GM21619 (cell line): ENCODE data around the gene ECHS1.
"Not testable (repeated sequence)": the region's sequence is repeated elsewhere in the genome, so short reads cannot be mapped to it uniquely, and the experiment has no call there.

Experiments
- ATAC-seq: cut with Tn5 transposase; IDR thresholded peaks from one replicate; pipeline ENCODE4 v1.9.1; 2021; ENCODE audit not compliant: unreplicated experiment

The ECHS1 gene

DNA sequence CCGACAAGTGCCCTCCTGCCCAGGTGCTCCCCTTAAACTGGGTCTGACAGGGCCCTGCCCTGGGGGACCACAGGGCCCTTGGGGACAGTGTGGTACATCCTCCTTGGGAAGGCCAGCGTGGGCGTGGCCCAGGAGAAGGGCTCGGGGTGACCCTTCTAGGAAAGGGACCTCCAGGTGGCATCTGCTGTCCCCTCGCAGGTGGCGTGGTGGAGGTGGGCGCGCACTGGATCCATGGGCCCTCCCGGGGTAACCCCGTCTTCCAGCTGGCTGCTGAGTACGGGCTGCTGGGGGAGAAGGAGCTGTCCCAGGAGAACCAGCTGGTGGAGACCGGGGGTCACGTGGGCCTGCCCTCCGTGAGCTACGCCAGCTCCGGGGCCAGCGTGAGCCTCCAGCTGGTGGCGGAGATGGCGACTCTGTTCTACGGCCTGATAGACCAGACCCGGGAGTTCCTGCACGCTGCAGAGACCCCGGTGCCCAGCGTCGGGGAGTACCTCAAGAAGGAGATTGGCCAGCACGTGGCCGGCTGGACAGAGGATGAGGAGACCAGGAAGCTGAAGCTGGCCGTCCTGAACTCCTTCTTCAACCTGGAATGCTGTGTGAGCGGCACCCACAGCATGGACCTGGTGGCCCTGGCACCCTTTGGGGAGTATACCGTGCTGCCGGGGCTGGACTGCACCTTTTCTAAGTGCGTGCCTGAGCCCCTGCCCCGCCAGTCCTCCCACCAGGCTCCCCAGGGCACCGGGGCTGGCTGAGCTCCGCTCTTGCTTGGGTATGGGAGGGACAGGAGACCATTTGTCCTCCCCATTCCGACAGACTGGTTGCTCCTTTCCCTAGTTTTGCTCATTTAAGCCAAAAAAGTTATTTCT is 6.9 kb upstream of the ECHS1 start:
- no peak for ATAC-seq

DNA sequence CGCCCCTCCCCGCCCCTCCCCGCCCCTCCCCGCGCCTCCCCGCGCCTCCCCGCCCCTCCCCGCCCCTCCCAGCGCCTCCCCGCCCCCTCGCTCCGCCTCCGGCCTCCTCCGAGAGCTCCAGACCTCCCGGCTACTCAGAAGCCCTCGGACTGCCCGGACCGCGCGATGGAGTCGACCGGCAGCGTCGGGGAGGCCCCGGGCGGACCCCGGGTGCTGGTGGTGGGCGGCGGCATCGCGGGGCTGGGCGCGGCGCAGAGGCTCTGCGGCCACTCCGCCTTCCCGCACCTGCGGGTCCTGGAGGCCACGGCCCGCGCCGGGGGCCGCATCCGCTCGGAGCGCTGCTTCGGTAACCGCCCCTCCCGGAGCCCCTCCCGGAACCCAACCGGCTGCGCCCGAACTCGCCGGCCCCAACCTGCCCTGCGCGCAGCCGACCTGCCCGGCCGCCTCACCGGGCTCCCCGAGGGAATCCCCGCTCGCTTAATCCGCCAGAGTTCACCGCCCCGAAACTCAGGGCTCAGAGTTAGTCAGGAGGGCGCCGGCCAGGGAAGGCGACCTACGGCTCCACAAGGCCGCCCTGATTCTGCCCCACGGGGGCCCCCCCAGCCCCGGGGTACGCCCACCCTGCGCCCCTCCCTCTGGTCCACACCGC is 6.1 kb upstream of the ECHS1 start, which contains the start of gene PAOX:
Gene PAOX (plus strand): TSS at position 111 of the 649 bp plus-strand sequence. CDS start 55 bp downstream, at position 166.
- ATAC-seq, result peak; percentile 55

DNA sequence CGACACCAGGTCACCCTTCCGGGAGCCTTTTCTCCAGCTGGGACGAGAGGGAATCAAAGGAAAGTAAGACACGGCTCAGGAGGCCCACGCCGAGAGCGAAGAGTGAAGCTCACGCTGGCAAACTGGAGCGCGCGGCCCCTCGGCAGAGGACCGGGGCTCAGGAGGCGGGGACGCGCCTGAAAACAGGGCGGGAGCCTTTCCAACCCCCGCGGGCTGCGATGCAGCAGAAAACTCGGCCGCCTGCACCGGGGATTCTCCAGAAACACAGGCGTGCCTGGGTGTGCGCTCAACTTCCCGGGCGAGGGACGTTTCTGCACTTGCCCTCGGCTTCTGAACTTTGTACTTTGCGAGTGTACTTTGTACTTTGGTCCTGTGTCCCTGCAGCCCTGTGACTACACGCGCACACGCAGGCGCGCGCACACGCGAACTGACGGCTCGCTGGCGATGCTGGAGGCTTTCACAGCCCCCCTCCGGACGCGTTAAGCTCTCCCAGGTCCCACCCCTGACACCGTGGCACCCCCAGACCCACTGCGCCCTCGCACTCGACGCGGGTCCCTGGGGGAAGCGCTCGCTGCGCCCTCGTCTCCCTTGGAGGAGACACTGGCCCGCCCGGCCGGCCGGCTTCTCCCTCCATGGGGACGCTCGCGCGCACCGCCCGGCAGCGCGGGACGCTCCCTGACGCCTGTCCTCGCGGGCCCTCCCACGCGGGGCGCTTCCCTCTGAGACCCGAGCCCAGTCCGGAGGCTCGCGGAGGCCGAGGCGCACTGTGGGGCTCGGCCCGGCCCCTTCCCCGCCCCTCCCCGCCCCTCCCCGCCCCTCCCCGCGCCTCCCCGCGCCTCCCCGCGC is 5.3 kb upstream of the ECHS1 start:
- ATAC-seq, result peak; percentile 34

DNA sequence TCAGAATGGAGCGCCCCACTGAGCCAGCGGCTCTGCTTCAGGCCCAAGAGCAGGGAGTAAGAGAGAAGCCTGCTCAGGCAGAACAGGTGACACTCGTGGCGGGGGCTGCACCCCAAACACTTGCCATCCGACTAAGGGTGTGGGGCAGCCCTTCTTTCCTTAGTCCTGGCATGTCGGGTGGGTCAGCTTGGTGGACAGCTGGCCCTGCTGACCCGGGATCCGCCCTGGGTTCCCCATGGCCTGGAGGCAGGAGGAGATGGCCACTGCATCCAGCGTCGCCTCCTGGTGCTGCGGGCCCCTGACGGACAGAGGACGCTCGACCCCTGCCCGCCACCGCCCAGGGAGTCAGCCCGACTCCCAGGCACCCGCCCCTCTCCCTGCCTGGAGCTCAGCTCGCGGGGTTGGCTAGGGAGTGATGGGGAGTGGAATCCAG is 4.7 kb upstream of the ECHS1 start:
- no peak for ATAC-seq

DNA sequence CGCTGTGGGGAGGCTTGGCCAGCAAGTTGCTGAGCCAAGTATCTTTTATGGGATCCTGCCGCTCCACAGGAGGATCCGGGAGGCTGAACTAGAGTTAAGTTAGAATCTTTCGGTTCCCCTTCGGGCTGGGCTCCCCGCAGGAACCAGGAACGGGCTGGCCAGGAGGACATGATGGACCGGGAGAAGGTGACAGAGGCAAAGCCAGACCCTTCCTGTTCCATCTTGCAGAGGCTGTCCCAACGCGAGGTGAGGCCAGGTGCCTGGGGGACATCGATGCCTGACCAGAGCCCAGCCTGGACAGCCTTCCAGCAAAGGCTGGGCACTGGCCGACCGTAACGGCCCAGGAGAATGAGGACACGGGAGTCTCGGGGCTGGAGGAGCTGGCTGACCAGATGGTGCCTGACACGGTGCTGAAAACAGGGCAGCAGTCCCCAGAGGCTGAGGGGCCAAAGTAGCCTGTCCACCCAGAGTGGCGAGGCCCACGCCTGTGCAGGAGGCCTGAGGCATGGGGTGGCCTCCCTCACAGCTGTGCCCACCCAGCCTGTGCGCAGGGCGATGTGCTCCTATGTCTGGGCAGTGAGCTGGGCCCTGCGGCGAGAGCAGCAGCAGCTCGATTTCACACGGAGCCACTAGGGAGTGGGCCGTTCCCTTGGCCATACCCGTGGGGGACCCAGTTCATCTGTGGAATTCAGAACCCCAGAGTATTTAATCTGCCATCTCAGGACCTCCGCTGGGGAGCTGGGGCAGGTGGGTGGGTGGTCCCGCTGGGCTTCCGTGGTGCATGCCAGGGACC is 4.1 kb upstream of the ECHS1 start:
- no peak for ATAC-seq

DNA sequence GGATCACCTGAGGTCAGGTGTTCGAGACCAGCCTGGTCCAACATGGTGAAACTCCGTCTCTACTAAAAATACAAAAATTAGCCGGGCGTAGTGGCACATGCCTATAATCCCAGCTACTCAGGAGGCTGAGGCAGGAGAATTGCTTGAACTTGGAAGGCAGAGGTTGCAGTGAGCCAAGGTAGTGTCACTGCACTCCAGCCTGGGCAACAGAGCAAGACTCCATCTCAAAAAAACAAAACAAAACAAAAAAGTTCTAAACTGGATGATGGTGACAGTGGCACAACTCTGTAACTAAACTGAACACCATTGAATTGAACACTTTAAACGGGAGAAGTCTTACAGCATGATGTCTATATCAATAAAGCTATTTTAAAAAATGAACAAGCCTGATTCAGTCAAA is 3.0 kb upstream of the ECHS1 start:
- not testable (repeated sequence) for ATAC-seq

DNA sequence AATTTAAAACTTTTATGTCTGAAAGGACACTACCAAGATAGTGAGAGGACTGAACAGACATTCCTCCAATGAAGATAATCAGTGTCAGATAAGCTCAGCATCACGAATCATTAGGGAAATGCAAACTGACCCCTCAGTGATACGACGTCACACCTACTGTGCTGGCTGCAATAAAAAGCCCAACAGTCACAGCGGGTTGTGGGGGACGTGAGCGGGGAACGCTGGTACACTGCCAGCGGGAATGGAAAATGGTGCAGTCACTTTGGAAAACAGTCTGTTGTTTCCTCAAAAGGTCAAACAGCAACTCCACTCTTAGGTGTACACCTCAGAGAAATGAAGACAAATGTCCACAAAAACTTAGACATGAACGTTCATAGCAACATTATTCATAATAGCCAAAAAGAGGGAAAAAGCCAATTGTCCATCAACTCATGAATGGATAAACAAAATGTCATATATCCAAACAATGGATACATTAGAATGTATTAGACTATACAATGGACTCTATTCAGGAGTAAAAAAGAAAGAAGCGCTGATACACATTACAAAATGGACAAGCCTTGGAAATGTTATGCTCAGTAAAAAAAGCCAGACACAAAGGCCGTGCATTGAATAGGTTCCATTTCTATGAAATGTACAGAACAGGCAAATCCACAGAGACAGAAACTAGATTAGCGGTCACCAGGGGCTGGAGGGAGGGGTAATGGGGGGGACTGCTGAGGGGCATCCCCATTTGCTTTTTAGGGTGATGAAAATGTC is 2.4 kb upstream of the ECHS1 start:
- ATAC-seq, result no peak

DNA sequence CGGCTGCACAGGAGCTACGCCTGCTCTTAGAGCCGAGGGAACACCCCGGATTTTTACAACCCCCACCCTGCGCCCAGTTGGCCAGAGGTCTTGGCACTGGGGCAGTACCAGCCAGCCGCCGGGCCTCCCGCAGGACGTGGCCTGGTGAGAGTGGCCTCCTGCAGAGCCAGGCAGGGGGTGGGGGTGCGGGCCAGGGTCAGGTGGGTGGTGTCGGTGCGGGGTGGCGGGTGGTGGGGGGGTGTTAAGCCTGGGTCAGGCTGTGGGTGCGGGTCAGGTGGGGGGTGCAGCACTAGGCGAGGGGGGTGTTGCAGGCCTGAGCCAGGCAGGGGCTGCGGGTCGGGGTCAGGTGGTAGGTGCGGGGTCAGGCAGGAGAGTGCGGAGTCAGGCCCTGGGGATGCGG is 647 bp downstream of the ECHS1 start:
- no peak for ATAC-seq

DNA sequence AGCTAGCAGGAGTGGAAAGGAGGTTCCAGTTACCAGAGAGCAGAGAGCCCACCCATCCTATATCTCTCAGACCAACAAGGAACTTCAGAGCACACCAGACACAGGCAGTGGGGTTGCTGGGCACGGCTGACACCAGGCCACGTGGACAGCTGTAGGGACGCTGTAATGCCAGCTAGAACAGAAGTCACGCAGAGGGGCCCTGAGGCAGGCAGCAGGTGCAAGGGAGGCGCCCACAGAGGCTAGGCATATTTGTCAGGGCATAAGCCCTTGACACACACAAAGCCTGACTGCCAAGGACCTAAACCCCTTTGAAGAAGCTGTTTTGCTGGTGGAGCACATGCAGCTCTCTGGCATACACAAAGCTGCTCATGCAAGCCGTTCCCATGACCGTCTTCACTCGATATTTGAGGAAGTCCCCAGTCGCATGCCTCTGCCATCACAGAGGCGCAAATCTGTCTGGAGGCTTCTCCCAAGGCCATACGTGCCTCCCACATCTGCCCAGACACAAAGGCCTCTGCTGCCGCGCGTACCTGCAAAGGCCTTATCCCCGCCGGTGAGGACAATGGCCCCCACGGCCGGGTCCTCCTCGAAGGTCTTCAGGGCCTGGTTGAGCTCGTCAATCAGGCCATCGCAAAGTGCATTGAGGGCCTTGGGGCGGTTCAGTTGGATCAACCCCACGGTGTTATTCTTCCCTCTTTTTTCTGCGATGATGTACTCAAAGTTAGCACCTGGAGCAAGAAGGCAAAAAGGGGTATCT is 2.9 kb downstream of the ECHS1 start:
- no peak for ATAC-seq

DNA sequence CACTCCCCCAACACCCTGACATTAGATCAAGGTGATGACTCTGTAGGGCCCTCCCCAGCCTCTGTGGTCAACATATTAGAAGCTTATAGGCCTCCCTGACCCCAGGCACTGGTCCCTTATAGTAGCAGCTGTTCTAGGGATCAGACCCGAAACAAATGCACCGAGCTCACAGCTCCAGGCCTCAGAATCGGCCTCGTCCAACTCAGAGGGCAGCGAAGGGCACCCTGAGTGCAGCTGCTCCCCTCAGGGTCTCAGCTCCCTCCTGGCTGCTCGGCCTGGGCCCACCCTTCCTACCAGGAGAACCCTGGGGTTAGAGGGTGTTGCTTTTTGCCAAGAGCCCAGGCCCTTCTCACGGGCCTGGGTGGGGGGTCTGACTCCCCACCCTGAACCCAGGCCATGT is 5.0 kb downstream of the ECHS1 start:
- no peak for ATAC-seq

DNA sequence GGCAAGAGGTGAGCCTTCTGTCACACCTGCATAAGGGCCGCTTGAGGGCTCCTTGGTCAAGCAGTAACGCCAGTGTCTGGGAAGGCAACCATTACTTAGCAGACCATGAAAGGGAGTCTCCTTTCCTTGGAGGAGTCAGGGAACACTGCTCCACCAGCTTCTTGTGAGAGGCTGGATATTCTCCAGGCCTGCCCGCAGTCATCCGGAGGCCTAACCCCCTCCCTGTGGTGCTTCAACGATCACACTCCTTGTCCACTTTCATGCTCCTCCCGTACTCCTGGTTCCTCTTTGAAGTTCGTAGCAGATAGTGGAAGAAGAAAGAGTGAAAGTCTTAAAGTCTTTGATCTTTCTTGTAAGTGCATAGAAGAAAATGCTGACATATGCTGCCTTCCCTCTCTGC is 5.7 kb downstream of the ECHS1 start:
- not testable (repeated sequence) for ATAC-seq

DNA sequence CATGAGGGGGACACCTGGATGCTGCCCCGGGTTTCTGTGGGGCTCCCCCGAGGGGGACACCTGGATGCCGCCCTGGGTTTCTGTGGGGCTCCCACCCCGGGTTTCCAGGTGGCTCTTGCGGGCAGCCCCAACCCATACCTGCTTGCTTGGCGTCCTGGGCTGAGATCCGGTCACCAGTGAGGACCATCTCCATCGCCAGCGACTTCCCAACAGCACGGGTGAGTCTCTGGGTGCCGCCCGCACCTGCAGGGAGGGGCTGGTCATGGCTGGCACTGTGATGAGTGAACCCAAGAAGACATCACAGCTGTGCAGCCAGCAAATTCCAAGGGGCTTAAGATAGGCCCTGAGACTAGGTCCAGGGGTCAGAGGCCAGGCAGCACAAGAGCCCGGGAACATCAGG is 6.4 kb downstream of the ECHS1 start:
- no peak for ATAC-seq

DNA sequence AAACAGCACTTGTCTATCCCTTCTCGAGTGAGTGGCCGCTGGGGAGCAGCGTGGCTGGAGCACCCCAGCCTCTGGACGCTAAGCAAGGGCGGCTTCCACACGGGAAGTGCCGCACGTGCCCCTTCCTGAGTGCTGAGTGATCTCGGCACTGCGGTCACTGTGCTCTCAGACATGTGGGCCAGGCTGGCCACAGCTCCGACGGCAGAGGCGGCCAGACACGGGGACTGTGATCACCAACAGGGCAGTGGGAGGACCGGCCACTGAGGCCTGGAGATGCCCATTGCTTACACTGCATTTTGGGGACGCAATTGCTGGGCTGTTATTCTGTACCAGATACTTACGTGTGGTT is 7.0 kb downstream of the ECHS1 start:
- no peak for ATAC-seq

DNA sequence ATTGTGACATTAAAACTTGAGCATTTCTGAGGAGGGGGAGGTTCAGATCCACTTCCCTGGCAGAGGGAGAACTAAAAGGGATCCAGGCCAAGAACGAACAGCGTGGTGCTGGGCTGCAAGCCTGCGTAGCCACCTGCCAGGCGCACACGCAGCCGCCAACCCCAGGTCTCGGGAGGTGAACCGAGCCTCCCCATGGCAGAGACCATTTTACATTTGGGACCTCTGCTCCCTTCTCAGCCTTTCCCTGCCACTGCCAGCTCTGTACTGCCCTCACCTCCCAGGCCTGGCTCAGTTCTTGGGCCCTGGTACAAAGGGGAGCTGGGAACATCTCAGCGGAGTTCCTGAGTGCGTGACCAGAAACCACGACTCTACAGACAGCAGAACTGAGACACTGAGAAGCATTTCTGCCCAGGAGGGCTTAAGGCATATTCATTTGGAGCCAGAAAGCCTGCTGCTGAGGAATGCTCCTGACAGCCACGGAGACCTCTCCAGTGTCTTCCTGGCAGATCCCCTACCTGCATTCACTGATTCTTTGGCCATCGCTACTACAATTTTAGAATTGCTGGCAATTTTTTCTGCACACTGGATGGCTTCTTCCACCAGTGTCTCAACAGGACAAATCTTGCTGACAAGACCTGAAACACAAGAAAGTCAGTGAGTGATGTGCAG is 7.6 kb downstream of the ECHS1 start:
- no peak for ATAC-seq

DNA sequence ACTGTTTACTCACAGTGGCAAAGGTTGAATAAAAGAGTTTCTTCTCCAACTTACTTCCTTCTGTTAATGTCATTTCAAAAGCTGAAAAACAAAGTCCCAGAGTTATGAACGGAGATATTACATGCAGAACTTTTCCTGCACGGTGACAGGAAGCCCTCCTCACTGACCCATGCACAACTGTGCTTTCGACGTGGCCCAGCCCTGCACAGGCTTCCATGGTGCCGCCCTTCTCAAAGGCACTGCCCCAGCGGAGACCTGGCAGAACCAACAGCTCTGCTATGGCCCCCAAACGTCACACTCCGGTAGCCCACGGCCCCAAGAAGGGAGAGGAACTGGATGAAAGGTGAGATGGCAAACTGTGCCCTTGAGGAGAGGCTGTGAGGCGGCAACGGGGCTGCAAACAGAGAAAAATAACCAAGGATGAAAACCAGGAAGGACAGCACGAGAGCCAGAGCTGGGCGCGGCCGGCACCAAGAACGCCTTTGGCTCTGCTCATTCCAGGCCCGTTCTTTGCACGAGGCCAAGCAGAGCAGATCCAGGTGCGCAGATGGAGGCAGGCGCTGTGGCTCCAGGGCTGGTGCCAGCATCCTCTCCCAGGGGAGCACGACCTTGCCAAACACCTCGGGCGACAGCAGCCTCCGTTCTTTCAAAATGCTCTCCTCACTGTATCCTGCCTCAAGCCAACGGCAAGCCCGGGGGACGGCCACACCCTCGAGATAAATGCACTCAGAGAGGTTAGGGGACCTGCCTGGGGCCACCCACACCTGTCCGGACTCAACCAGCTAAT is 8.3 kb downstream of the ECHS1 start:
- no peak for ATAC-seq

DNA sequence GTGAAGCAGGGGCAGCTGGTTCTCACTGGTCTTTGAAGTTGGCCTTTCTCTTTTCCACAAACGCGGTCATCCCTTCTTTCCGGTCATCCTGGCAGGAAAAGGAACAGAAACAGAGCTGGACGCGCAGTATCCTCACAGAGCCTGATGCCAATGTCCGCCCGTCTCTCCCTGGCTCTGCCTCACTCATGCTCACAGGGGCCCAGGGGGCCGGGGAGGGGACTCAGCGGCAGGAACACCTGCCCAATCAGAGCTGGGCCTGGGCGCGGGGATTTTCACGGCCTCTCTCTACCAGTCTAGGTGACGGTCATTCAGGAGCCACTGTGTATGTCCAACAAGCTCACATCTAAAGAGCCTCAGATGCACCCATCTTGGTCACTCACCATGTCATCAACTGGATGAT is 10.3 kb downstream of the ECHS1 start:
- no peak for ATAC-seq

DNA sequence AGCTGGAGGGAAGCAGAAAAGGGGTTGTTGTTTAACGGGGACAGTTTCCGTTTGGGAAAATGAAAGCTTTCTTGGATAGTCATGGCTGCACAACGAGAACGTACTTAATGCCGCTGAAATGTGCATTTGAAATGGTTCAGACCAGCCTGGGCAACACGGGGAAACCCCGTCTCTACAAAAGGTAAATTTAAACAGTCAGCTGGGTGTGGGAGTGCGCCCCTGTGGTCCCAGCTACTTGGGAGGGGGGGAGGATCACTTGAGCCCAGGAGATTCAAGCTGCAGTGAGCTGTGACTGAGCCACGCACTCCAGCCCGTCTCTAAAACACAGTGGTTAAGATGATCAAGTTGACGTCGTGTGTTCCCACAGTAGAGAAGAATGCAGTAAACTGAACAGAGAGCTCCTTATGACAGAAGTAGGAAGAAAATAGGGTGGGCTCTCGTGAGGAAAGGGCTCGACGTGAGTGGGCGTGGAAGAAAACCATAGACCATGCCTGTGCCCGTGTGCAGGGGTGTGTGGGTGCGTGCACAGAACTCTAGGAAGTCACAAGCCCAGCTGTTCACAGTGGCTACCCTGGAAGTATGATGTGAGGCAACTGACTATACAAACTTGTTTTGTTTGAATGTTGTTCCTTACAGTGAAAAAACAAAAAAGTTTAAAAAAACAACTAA is 11.2 kb downstream of the ECHS1 start:
- ATAC-seq, result no peak
